Epithelial cell of proximal tubule (primary cell): ENCODE results near the gene HOXB9. TPM values are rescaled to one million over a fixed set of nuclear protein-coding genes. Genes with fewer than 3 reads are reported as not detected.
A peak's percentile ranks its signal among the peaks of the same experiment; 100 is the strongest.

Experiments used
- DNase-seq: peaks from one replicate; pipeline ENCODE4 v3.0.0-alpha.2; 2011; ENCODE audit warnings: low read depth
- H3K4me3 ChIP-seq: 2 replicates; pipeline ENCODE4 v1.5.1; 2011; ENCODE audit warnings: low read depth, mild to moderate bottlenecking, low read length
- CTCF ChIP-seq: conservative IDR thresholded peaks from 2 replicates; pipeline ENCODE4 v1.5.1; 2012; ENCODE audit warnings: low read depth, mild to moderate bottlenecking, low read length
- total RNA-seq: library from RNA; depleted of rRNA; stranded (reverse); fragments of >200 nt; gene quantifications from 2 replicates; pipeline ENCODE4 v1.2.3, GENCODE V29; 2015

HOXB9 gene
- total RNA-seq, 1 donor from 2014 or later = 74.5 TPM

- TF ChIP-seq CTCF = no peak
- DNase-seq = no peak
- H3K4me3 ChIP-seq = peak overlapping the region; percentile 74
These were observed 28.2 kb downstream of the HOXB9 start for GRCh38 chr17:48597778-48598631.

GRCh38 chr17:48597528-48597777, 28.7 kb downstream of the HOXB9 start:
- no peak for TF ChIP-seq CTCF
- DNase-seq = no peak
- H3K4me3 ChIP-seq = peak overlapping the region; percentile 74

GRCh38 chr17:48596735-48597527, 29.2 kb downstream of the HOXB9 start:
- no peak for TF ChIP-seq CTCF
- peak overlapping the region; percentile 74 for H3K4me3 ChIP-seq

GRCh38 chr17:48596000-48596734, 30.0 kb downstream of the HOXB9 start:
- H3K4me3 ChIP-seq = peak overlapping the region; percentile 74
- TF ChIP-seq CTCF = no peak
- DNase-seq = no peak

More at GRCh38 chr17:48596735-48597527, 29.2 kb downstream of the HOXB9 start:
- DNase-seq = no peak

GRCh38 chr17:48595278-48595999, 30.7 kb downstream of the HOXB9 start:
- peak overlapping the region; percentile 74 for H3K4me3 ChIP-seq
- no peak for DNase-seq
- no peak for TF ChIP-seq CTCF

- DNase-seq = no peak
- TF ChIP-seq CTCF = no peak
- H3K4me3 ChIP-seq = peak overlapping the region; percentile 74
These were observed 31.4 kb downstream of the HOXB9 start for GRCh38 chr17:48594538-48595277.
